HCT116 (cell line): Measurements from ENCODE around the gene FGD5. TPM values are rescaled to one million over a fixed set of nuclear protein-coding genes. Genes with fewer than 3 reads are reported as not detected.

Experiments used
- ATAC-seq: fragments of 200-7000 bp; cut with Tn5 transposase; 2 replicates; pipeline ENCODE4 v1.9.1; 2020; ENCODE audit warnings: mild to moderate bottlenecking, moderate library complexity
- BruUV-seq: library from RNA; stranded (reverse); fragments of 400-500 nt; replicated peaks from 2 replicates; lab custom pipeline; 2021; lab: Mats Ljungman, UMichigan
- CTCF ChIA-PET: fragments of 300-600 bp; sonication (Branson Sonifier 250); formaldehyde crosslinking; loops from one replicate; lab custom pipeline; 2021; ENCODE audit warnings: antibody characterized with exemption; lab: Charles Lee
- POLR2A ChIA-PET: fragments of 300-600, 350-600 bp; sonication (Branson Sonifier 250); formaldehyde crosslinking; loops from one replicate; lab custom pipeline; 2021; ENCODE audit warnings: antibody characterized with exemption; lab: Charles Lee
- RAD21 ChIA-PET, 2 experiments: fragments of 300-600 bp; sonication (Branson Sonifier 250); formaldehyde crosslinking; loops; one replicate each; lab custom pipeline; 2023; ENCODE audit warnings: low total read pairs in 2 of 2; ENCODE audit not compliant: uncharacterized antibody in 2 of 2, unreplicated experiment in 2 of 2, low non-redundant PET in 1 of 2; lab: Charles Lee
- DNase-seq: peaks from one replicate; pipeline ENCODE4 v3.0.0-alpha.2; 2010; ENCODE audit warnings: low read depth, low spot score
- H2AFZ ChIP-seq: fragments of 200-600 bp; shearing (Covaris generic), sonication (generic); 2 replicates; pipeline ENCODE4 v1.6.1; 2017; ENCODE audit warnings: low read depth, mixed run types, mixed read lengths, antibody characterized with exemption, low read length; ENCODE audit not compliant: poor library complexity, severe bottlenecking
- H3K27ac ChIP-seq: 2 replicates; pipeline ENCODE4 v1.5.1; 2012; ENCODE audit warnings: low read depth, low read length
- H3K27me3 ChIP-seq: fragments of 200-600 bp; sonication (generic); 2 replicates; pipeline ENCODE4 v1.6.1; 2016; ENCODE audit warnings: mixed run types, low read length, mixed read lengths; ENCODE audit not compliant: insufficient read depth
- H3K36me3 ChIP-seq, 2 experiments: fragments of 200-500 bp in 1 of 2; fragments of 200-600 bp in 1 of 2; sonication (Bioruptor generic) in 1 of 2; sonication (generic) in 1 of 2; 2 replicates each; pipeline versions ENCODE4 v1.5.1 to v1.6.1; 2014 to 2016; ENCODE audit warnings: low read length in 2 of 2, inconsistent platforms in 1 of 2, mixed read lengths in 1 of 2, mixed run types in 1 of 2; ENCODE audit not compliant: insufficient read depth in 2 of 2, control insufficient read depth in 1 of 2
- H3K4me1 ChIP-seq, 2 experiments: fragments of 200-600 bp in 1 of 2; sonication (generic) in 1 of 2; 2 replicates each; pipeline versions ENCODE4 v1.5.1 to v1.6.1; 2012 to 2017; ENCODE audit warnings: low read length in 2 of 2, inconsistent platforms in 1 of 2, mild to moderate bottlenecking in 1 of 2, mixed read lengths in 1 of 2, mixed run types in 1 of 2, moderate library complexity in 1 of 2; ENCODE audit not compliant: insufficient read depth in 2 of 2, control insufficient read depth in 1 of 2
- H3K4me2 ChIP-seq: fragments of 200-600 bp; sonication (generic); 2 replicates; pipeline ENCODE4 v1.6.1; 2017; ENCODE audit warnings: mixed run types, low read length, mixed read lengths
- H3K4me3 ChIP-seq, 2 experiments: fragments of 200-600 bp in 1 of 2; sonication (generic) in 1 of 2; replicated peaks in 1 of 2; 2 replicates each; pipeline ENCODE4 v1.5.1; 2011 to 2016; ENCODE audit warnings: low read length in 2 of 2, control low read depth in 1 of 2, low read depth in 1 of 2, mild to moderate bottlenecking in 1 of 2, mixed read lengths in 1 of 2, mixed run types in 1 of 2
- H3K79me2 ChIP-seq: fragments of 200-600 bp; sonication (generic); 2 replicates; pipeline ENCODE4 v1.6.1; 2017; ENCODE audit warnings: mild to moderate bottlenecking, mixed run types, low read length, moderate library complexity, mixed read lengths; ENCODE audit not compliant: insufficient read depth
- H3K9ac ChIP-seq: fragments of 200-600 bp; sonication (generic); 2 replicates; pipeline ENCODE4 v1.6.1; 2016; ENCODE audit warnings: low read length, mixed read lengths
- H3K9me2 ChIP-seq: fragments of 200-600 bp; sonication (generic), shearing (Covaris generic); 2 replicates; pipeline ENCODE4 v1.6.1; 2017; ENCODE audit warnings: mixed run types, mild to moderate bottlenecking, moderate library complexity; ENCODE audit not compliant: insufficient read depth
- H3K9me3 ChIP-seq, 2 experiments: fragments of 200-500 bp in 1 of 2; fragments of 200-600 bp in 1 of 2; sonication (Bioruptor generic) in 1 of 2; sonication (generic) in 1 of 2; 2 replicates each; pipeline ENCODE4 v1.6.1; 2014 to 2017; ENCODE audit warnings: low read length in 2 of 2, mixed read lengths in 2 of 2, inconsistent platforms in 1 of 2, low read depth in 1 of 2, mild to moderate bottlenecking in 1 of 2, mixed run types in 1 of 2, moderate library complexity in 1 of 2; ENCODE audit not compliant: control insufficient read depth in 1 of 2, insufficient read depth in 1 of 2
- H4K20me1 ChIP-seq: fragments of 200-600 bp; sonication (generic), shearing (Covaris generic); 2 replicates; pipeline ENCODE4 v1.6.1; 2017; ENCODE audit warnings: mixed run types, mild to moderate bottlenecking, moderate library complexity; ENCODE audit not compliant: insufficient read depth
- EZH2phosphoT487 ChIP-seq: fragments of 200-600 bp; IDR thresholded peaks from 2 replicates; pipeline ENCODE4 v1.6.1; 2018; ENCODE audit warnings: antibody characterized with exemption, borderline replicate concordance
- POLR2A ChIP-seq: IDR thresholded peaks from 2 replicates; pipeline ENCODE4 v1.7.0; 2011; ENCODE audit warnings: borderline replicate concordance; ENCODE audit not compliant: insufficient read depth, insufficient read length; ENCODE audit errors: extremely low read depth
- REST ChIP-seq: IDR thresholded peaks from 2 replicates; pipeline ENCODE4 v1.6.1; 2012; ENCODE audit warnings: low read depth
- TCF7L2 ChIP-seq: IDR thresholded peaks from 2 replicates; pipeline ENCODE4 v1.7.0; 2011; ENCODE audit warnings: borderline replicate concordance, inconsistent platforms; ENCODE audit not compliant: insufficient read depth, insufficient read length; ENCODE audit errors: extremely low read depth
- YY1 ChIP-seq: IDR thresholded peaks from 2 replicates; pipeline ENCODE4 v1.6.1; 2011; ENCODE audit warnings: low read length, low read depth, moderate library complexity, mild to moderate bottlenecking; ENCODE audit not compliant: insufficient replicate concordance; ENCODE audit errors: extremely low read depth
- ZFX ChIP-seq: fragments of 450-650 bp; IDR thresholded peaks from 2 replicates; pipeline ENCODE4 v1.6.1; 2017
- intact Hi-C: fragments of 100-400 bp; cut with micrococcal nuclease; formaldehyde crosslinking; loops from 2 replicates; pipeline ENCODE4 v1.10.0; 2022
- total RNA-seq: library from RNA; stranded (reverse); gene quantifications from one replicate; pipeline ENCODE4 v1.2.1, GENCODE V29; 2021; ENCODE audit not compliant: unreplicated experiment

FGD5 gene
- total RNA-seq, 1 experiment from 2014 or later: 0.22 TPM

DNA sequence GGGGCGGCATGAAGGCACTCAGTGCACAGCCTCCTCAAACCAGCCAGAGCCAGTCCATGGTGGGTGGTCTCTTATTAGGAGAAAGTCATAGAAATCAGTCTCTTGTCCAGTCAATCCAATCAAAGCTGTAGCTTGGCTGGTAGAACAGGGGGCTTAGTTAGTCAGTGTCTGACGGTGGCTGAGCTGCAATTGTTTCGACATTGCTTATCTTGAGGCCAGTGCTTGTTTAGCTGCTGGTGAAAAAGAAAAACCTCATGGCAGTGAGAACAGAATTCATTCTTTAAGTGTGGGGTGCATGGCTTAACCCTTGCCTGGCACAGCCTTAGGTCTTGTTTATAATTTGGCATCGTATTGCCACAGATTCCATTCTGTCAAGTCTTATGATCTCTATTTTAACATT lies 53.9 kb downstream of the FGD5 start:
- Histone ChIP-seq H3K9ac (no peak overlapping the region), H3K4me2 (no peak overlapping the region), H3K27ac (no peak overlapping the region), H3K9me2 (no peaks in the 10 kb centered on the region), H3K9me3 (no peaks in the 10 kb centered on the region), H3K79me2 (no peaks in the 10 kb centered on the region), H4K20me1 (no peaks in the 10 kb centered on the region), H3K4me1 (no peaks in the 10 kb centered on the region), H3K4me3 (no peak overlapping the region), H2AFZ (no peak overlapping the region), H3K36me3 (no peaks in the 10 kb centered on the region), H3K27me3 (peaks cover 13% of the 10 kb centered on the region; the same call in 1 of the 2 replicates)
- TF ChIP-seq ZFX: no peak
- no peak for DNase-seq
- ATAC-seq: no peak
- POLR2A ChIA-PET: no interaction called here
- intact Hi-C loops: no loop called here
- RAD21 ChIA-PET: no interaction called here
- CTCF ChIA-PET: no interaction called here
- BruUV-seq: no TSS peak

DNA sequence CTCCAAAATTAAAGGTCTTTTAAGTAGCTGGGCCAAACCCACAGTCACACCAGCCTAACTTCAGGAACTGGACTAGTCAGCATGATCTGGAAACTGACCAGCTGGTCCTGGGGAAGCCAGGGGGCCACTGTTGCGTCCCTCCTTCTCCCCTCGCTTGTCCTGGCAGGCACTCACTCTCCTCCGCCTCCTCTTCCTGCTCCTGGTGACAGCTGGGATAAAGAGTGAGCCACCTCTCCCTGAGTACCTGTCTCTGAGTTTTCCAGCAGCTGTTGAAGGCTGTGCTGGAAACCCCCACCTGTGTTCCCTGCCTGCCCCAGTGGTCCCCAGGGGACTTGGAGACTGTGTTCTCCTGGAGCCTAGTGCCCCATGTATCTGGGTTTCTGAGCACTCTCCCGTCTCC lies 56.0 kb downstream of the FGD5 start:
- Histone ChIP-seq H4K20me1 (no peaks in the 10 kb centered on the region), H3K4me1 (peaks cover 0 to 8% of the 10 kb centered on the region in 2 experiments; a peak in 1 of 4 replicates), H3K4me3 (no peak overlapping the region), H3K9me3 (no peaks in the 10 kb centered on the region), H3K9me2 (no peaks in the 10 kb centered on the region), H3K27me3 (peaks cover 13% of the 10 kb centered on the region; the same call in 1 of the 2 replicates), H2AFZ (no peak overlapping the region), H3K4me2 (no peak overlapping the region), H3K79me2 (no peaks in the 10 kb centered on the region), H3K27ac (no peak overlapping the region), H3K9ac (no peak overlapping the region), H3K36me3 (no peaks in the 10 kb centered on the region)
- POLR2A ChIA-PET: no interaction called here
- CTCF ChIA-PET: no interaction called here
- intact Hi-C loops: no loop called here
- DNase-seq: no peak
- TF ChIP-seq EZH2phosphoT487: no peak
- TF ChIP-seq POLR2A: no peak
- no peak for TF ChIP-seq TCF7L2
- no peak for TF ChIP-seq REST
- TF ChIP-seq YY1: no peak
- BruUV-seq: no TSS peak
- RAD21 ChIA-PET: no interaction called here
- no peak for ATAC-seq
